SK-N-SH treated with all-trans-retinoic acid at 6 μM for 48 hours (cell line): ENCODE measurements around the gene UNC5CL.

Source experiments
- ARNTL ChIP-seq: fragments of 450-650 bp; formaldehyde crosslinking; IDR thresholded peaks from 2 replicates; pipeline ENCODE4 v1.5.0; 2020; ENCODE audit warnings: low read depth, mild to moderate bottlenecking, moderate library complexity, borderline replicate concordance
- CSDC2 ChIP-seq: fragments of 250-450 bp; sonication (Bioruptor Pico); IDR thresholded peaks from 2 replicates; pipeline ENCODE4 v1.5.0; 2020; ENCODE audit warnings: mild to moderate bottlenecking, moderate library complexity
- GLIS3 ChIP-seq: fragments of 250-450 bp; sonication (Bioruptor Pico); IDR thresholded peaks from 2 replicates; pipeline ENCODE4 v1.5.0; 2020; ENCODE audit warnings: mild to moderate bottlenecking, moderate library complexity
- ISL1 ChIP-seq: fragments of 250-450 bp; sonication (Bioruptor Pico); IDR thresholded peaks from 2 replicates; pipeline ENCODE4 v2.1.2; 2022; ENCODE audit warnings: mild to moderate bottlenecking, moderate library complexity
- PPARA ChIP-seq: fragments of 250-450 bp; sonication (Bioruptor Pico); IDR thresholded peaks from 2 replicates; pipeline ENCODE4 v1.5.0; 2020; ENCODE audit warnings: mild to moderate bottlenecking, borderline replicate concordance
- TF ChIP-seq, protein P1 (sequence below): fragments of 250-450 bp; sonication (Bioruptor Pico); IDR thresholded peaks from 2 replicates; pipeline ENCODE4 v1.8.0; 2020; ENCODE audit warnings: mild to moderate bottlenecking, moderate library complexity, borderline replicate concordance

DNA sequence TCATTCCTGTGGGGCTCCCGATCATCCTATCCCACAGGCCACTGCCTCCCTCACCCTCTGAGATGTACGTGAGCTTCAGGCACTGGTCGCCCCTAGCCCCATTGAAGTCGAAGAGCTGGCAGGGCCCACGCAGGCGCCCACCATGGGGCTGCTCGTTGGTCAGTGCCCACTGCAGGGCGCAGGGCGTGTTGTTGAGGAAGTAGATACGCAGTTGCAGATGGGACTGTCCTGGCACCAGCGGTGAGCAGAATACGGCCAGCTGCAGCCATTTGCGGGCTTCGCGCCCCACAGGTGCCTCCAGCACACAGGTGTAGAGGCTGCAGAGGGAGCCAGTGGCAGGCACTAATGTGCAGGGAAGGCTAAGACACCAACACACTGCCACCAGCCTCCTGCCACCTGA is 6.2 kb downstream of the UNC5CL start:
- TF ChIP-seq GLIS3 (CRISPR knock-in tag), result no peak
- no peak for TF ChIP-seq ARNTL
- no peak for TF ChIP-seq CSDC2 (CRISPR knock-in tag)
- TF ChIP-seq, protein P1, sequence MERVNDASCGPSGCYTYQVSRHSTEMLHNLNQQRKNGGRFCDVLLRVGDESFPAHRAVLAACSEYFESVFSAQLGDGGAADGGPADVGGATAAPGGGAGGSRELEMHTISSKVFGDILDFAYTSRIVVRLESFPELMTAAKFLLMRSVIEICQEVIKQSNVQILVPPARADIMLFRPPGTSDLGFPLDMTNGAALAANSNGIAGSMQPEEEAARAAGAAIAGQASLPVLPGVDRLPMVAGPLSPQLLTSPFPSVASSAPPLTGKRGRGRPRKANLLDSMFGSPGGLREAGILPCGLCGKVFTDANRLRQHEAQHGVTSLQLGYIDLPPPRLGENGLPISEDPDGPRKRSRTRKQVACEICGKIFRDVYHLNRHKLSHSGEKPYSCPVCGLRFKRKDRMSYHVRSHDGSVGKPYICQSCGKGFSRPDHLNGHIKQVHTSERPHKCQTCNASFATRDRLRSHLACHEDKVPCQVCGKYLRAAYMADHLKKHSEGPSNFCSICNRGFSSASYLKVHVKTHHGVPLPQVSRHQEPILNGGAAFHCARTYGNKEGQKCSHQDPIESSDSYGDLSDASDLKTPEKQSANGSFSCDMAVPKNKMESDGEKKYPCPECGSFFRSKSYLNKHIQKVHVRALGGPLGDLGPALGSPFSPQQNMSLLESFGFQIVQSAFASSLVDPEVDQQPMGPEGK (CRISPR knock-in tag), result no peak
- TF ChIP-seq ISL1, result no peak
- no peak for TF ChIP-seq PPARA (CRISPR knock-in tag)
